Activated CD4-positive, alpha-beta T cell treated with anti-CD3 and anti-CD28 coated beads, Interleukin-2, amount 10 ng/mL, durations not matched to agents 7 days and 5 days (primary cell): ENCODE results near the gene PXDC1. TPM values are rescaled to one million over a fixed set of nuclear protein-coding genes. Genes with fewer than 3 reads are reported as not detected.
"Not testable (repeated sequence)": the region's sequence is repeated elsewhere in the genome, so short reads cannot be mapped to it uniquely, and the experiment has no call there.

Source experiments
- CTCF ChIA-PET: fragments of 350-600 bp; sonication (Branson Sonifier 250); formaldehyde crosslinking; loops from one replicate; lab custom pipeline; 2021; ENCODE audit warnings: antibody characterized with exemption; lab: Charles Lee
- POLR2A ChIA-PET: fragments of 350-600 bp; sonication (Branson Sonifier 250); formaldehyde crosslinking; loops from one replicate; lab custom pipeline; 2021; ENCODE audit warnings: antibody characterized with exemption; lab: Charles Lee
- DNase-seq: peaks from one replicate; pipeline ENCODE4 v3.0.0-alpha.2; 2020
- H3K27ac Mint-ChIP-seq: one replicate; pipeline ENCODE4 v1.8.0; 2021; ENCODE audit warnings: mild to moderate bottlenecking, moderate library complexity, mixed read lengths
- H3K27me3 Mint-ChIP-seq: one replicate; pipeline ENCODE4 v1.8.0; 2021; ENCODE audit warnings: mixed read lengths
- H3K36me3 Mint-ChIP-seq: one replicate; pipeline ENCODE4 v1.8.0; 2021; ENCODE audit warnings: low read depth, mixed read lengths
- H3K4me1 Mint-ChIP-seq: one replicate; pipeline ENCODE4 v1.8.0; 2021; ENCODE audit warnings: mixed read lengths
- H3K4me3 Mint-ChIP-seq: one replicate; pipeline ENCODE4 v1.8.0; 2021; ENCODE audit warnings: mild to moderate bottlenecking, moderate library complexity, mixed read lengths
- H3K9me3 Mint-ChIP-seq: one replicate; pipeline ENCODE4 v1.8.0; 2021; ENCODE audit warnings: mixed read lengths
- total RNA-seq, 2 experiments: library from RNA; stranded (reverse); gene quantifications; one replicate each; pipeline ENCODE4 v1.2.3, GENCODE V29; 2021

PXDC1 gene
- total RNA-seq, 2 experiments from 2014 or later, result 0.21 TPM; not detected in 1

DNA sequence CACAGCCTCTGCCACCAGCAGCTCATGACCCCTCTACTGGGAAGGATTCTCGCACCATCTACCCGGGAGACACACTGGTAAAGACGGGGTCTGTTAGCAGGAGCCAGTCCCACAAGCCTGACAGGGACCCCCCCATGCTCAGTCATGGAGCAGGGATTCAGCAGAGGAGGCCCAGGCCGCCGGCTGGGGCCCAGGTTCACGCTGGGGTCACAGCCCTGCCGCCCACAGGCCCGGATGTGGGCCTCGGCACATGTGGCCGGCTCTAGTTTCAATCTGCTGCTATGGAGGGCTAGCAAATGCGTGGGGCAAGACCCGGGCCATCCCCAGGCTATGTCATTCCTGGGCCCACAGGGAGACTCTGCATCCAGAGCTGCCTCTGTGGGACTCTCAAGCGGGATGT is 25.1 kb downstream of the PXDC1 start:
- H3K27ac Mint-ChIP-seq, result no peak overlapping the region
- H3K36me3 Mint-ChIP-seq, result no peaks in the 10 kb centered on the region
- H3K9me3 Mint-ChIP-seq, result no peaks in the 10 kb centered on the region
- ChIA-PET POLR2A (no interaction called here), CTCF (no interaction called here)
- no peak for DNase-seq
- no peak overlapping the region for H3K4me3 Mint-ChIP-seq
- peaks cover 3% of the 10 kb centered on the region for H3K27me3 Mint-ChIP-seq
- peaks cover 3% of the 10 kb centered on the region for H3K4me1 Mint-ChIP-seq

DNA sequence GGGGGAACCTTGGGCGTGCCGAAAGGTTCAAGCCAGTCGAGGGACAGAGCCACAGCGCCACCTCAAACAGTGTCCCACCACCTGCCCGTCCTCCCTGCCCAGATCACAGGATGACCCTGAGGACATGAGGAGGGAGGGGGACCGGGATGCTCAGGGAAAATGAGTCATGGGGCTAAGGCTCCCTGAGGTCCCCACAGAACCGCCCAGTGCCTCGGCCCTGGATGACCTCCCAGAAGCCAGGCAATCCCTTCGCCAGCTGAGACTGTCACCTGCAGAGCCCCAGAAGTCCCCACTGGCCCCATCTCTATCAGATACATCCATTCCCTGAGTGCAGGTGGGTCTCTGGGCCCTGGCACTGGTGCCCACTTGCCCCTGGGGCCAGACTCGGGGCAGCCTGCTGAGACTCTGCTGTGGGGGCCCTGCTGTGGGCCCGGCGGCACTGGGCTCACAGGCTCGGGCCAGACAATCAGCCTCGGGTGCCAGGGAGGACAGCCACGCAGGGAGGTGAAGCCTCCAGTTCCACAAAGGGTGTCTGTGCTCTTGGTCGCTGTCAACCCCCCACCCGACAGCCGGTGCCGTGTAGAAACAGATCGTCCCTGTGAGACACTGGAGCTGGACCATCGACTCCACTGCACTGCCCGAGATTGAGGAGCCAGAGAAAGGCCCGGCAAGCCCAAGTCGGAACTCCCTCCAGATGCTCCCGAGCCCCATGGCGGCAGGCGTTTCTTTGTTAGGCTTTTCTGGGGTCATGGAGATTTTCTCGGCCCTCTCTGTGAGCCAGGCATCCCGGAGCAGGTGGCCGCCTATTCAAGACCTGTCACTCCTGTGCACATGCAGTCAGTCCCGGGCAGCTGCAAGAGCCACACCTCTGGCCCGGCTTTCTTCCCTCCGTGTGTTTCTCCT is 26.1 kb downstream of the PXDC1 start:
- no peaks in the 10 kb centered on the region for H3K36me3 Mint-ChIP-seq
- peaks cover 3% of the 10 kb centered on the region for H3K4me1 Mint-ChIP-seq
- no peak for DNase-seq
- H3K9me3 Mint-ChIP-seq, result no peaks in the 10 kb centered on the region
- no peak overlapping the region for H3K4me3 Mint-ChIP-seq
- ChIA-PET CTCF (interaction anchor here (1.0 kb wide), 1 partner anchor 10 kb away, joined by 3 read pairs; no protein-coding TSS in a partner anchor), POLR2A (interaction anchor here (0.6 kb wide), 1 partner anchor 75 kb away, joined by 3 read pairs; no protein-coding TSS in a partner anchor)
- H3K27me3 Mint-ChIP-seq, result peaks cover 3% of the 10 kb centered on the region
- H3K27ac Mint-ChIP-seq, result no peak overlapping the region

- H3K4me1 Mint-ChIP-seq, result peaks cover 3% of the 10 kb centered on the region
- H3K36me3 Mint-ChIP-seq, result no peaks in the 10 kb centered on the region
- peaks cover 3% of the 10 kb centered on the region for H3K27me3 Mint-ChIP-seq
- no peaks in the 10 kb centered on the region for H3K9me3 Mint-ChIP-seq
- no peak for DNase-seq
- POLR2A ChIA-PET, result no interaction called here
- H3K4me3 Mint-ChIP-seq, result no peak overlapping the region
- CTCF ChIA-PET, result interaction anchor here (1.0 kb wide), 1 partner anchor 11 kb away, joined by 3 read pairs; no protein-coding TSS in a partner anchor
- H3K27ac Mint-ChIP-seq, result no peak overlapping the region
These were observed 26.9 kb downstream of the PXDC1 start for GRCh38 chr6:3724451-3725144.

DNA sequence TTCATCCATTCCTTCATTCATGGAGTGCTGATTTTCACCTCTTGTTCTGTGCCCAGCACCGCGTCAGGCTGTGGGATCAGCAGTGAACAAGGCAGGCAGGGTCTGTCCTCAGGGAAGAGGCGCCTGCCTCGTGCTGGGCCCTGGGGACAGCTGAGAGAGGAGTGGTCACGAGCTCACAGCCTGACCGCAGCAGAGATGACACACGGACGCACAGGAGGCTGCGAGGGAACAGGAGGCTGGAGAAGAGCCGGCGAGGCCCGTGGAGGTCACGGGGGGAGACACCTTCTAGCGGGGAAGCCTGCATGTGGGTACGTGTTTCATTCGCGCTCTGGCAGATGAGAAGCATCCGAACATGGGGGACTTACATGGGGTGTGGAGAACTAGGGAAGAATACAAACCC is 27.5 kb downstream of the PXDC1 start:
- Mint-ChIP-seq H3K4me1 (peaks cover 3% of the 10 kb centered on the region), H3K27me3 (peaks cover 2% of the 10 kb centered on the region), H3K4me3 (no peak overlapping the region), H3K27ac (no peak overlapping the region), H3K36me3 (no peaks in the 10 kb centered on the region), H3K9me3 (no peaks in the 10 kb centered on the region)
- ChIA-PET CTCF (interaction anchor here (0.6 to 0.7 kb wide), 2 partner anchors 9 to 444 kb away, joined by 3 to 4 read pairs; no protein-coding TSS in a partner anchor), POLR2A (no interaction called here)
- DNase-seq, result no peak

DNA sequence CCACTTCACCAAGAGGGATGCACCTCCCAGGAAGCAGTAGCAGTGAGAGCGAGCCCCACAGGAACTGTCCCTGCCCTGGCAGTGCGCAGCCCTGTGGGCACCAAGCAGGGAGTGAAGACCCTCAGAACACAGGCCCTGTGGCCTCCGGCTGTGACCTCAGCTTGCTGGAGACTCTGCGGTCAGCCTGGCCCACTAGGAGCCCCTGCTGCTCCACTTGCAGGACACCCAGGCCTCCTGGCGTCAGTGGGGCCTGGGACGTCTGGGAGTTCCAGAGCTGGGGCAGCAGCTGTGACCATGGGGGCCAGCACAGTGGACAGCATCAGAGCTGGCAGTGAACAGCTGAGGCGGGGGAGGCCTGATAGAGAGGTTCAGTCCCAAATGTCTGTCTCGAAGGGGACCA is 28.3 kb downstream of the PXDC1 start:
- no peak for DNase-seq
- Mint-ChIP-seq H3K27me3 (peaks cover 4% of the 10 kb centered on the region), H3K9me3 (no peaks in the 10 kb centered on the region), H3K36me3 (no peaks in the 10 kb centered on the region), H3K27ac (no peak overlapping the region), H3K4me3 (no peak overlapping the region), H3K4me1 (peaks cover 3% of the 10 kb centered on the region)
- ChIA-PET POLR2A (no interaction called here), CTCF (interaction anchor here (0.6 to 0.7 kb wide), 2 partner anchors 9 to 443 kb away, joined by 3 to 4 read pairs; no protein-coding TSS in a partner anchor)

- DNase-seq, result no peak
- no peaks in the 10 kb centered on the region for H3K36me3 Mint-ChIP-seq
- no peaks in the 10 kb centered on the region for H3K9me3 Mint-ChIP-seq
- H3K27me3 Mint-ChIP-seq, result peaks cover 5% of the 10 kb centered on the region
- H3K4me1 Mint-ChIP-seq, result peaks cover 3% of the 10 kb centered on the region
- no peak overlapping the region for H3K27ac Mint-ChIP-seq
- CTCF ChIA-PET, result no interaction called here
- POLR2A ChIA-PET, result no interaction called here
- no peak overlapping the region for H3K4me3 Mint-ChIP-seq
These were observed 28.7 kb downstream of the PXDC1 start for GRCh38 chr6:3722785-3723184.

DNA sequence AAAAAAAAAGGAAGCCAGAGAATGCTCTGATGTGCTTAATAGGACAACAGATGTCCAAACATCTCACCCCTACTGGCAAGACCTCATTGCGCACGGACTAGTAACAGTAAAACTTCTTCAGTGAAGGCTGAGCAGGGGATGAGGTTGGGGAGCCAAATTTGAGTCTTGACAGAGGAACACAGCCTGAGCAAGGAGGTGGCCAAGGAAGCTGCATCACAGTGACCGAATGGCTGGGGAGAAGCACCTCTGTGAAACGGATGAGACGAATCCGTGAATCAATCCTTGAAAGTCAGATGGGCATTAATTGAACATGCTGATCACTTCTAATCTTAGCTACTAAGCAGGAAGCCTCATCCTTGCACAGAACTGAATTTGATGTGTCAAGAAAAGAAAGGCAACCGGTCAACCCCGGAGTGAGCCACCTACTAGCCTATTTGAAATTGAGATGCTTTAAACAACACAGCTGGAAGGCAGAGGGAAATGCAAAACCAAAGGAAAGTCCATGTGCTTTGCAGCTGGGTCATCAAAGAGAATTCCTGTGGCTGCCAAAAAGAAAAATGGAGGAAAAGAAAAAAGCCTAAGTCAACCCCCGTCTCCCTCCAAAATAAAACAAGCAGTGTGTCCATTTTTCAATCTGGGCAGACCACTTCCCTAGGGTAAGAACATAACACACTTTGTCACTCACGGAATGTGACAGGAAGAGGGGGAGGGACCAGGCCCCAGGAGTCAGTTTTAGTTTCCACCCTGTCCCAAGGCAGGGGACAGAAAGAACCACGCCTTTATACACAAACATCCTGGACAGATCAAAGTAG is 29.5 kb downstream of the PXDC1 start:
- Mint-ChIP-seq H3K36me3 (no peaks in the 10 kb centered on the region), H3K4me3 (no peak overlapping the region), H3K9me3 (no peaks in the 10 kb centered on the region), H3K4me1 (peaks cover 3% of the 10 kb centered on the region), H3K27ac (peak overlapping the region; percentile 57), H3K27me3 (peaks cover 5% of the 10 kb centered on the region)
- POLR2A ChIA-PET, result no interaction called here
- CTCF ChIA-PET, result interaction anchor here (0.7 kb wide), 1 partner anchor 11 kb away, joined by 3 read pairs; no protein-coding TSS in a partner anchor
- no peak for DNase-seq

DNA sequence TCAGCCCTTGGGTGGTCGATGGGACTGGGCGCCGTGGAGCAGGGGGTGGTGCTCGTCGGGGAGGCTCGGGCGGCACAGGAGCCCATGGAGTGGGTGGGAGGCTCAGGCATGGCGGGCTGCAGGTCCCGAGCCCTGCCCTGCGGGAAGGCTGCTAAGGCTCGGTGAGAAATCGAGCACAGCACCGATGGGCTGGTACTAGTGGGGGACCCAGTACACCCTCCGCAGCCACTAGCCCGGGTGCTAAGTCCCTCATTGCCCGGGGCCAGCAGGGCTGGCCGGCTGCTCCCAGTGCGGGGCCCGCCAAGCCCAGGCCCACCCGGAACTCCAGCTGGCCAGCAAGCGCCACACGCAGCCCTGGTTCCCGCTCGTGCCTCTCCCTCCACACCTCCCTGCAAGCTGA is 30.7 kb downstream of the PXDC1 start:
- H3K9me3 Mint-ChIP-seq, H3K27ac Mint-ChIP-seq, H3K4me1 Mint-ChIP-seq, DNase-seq, H3K27me3 Mint-ChIP-seq, H3K4me3 Mint-ChIP-seq, POLR2A ChIA-PET, H3K36me3 Mint-ChIP-seq: not testable (repeated sequence)
- CTCF ChIA-PET, result interaction anchor here (1.8 kb wide), 1 partner anchor 12 kb away, joined by 9 read pairs; no protein-coding TSS in a partner anchor

DNA sequence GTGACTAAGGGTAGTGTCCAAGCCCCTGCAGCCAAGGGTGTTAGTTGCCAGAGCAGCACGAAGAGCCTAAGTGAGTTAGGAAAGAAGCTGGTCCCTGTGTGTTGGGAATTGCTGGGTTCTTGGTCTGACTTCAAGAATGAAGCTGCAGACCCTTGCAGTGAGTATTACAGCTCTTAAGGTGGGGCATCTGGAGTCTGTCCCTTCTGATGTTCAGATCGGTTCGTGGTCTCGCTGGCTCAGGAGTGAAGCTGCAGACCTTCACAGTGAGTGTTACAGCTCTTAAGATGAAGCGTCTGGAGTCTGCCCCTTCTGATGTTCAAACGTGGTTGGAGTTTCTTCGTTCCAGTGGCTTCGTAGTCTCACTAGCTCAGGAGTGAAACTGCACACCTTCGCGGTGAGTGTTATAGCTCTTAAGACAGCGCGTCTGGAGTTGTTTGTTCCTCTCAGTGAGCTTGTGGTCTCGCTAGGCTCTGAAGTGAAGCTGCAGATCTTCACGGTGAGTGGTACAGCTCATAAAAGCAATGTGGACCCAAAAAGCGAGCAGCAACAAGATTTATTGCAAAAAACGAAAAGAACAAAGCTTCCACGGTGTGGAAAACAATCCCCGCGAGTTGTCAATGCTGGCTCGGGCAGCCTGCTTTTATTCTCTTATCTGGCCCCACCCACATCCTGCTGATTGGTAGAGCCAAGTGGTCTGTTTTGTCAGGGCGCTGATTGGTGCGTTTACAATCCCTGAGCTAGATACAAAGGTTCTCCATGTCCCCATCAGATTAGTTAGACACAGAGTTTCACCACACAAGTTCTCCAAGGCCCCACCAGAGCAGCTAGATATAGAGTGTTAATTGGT is 31.8 kb downstream of the PXDC1 start:
- POLR2A ChIA-PET, result no interaction called here
- Mint-ChIP-seq H3K27ac (no peak overlapping the region), H3K4me3 (no peak overlapping the region)

GRCh38 chr6:3718407-3718806 is 33.1 kb downstream of the PXDC1 start:
- DNase-seq, result no peak
- Mint-ChIP-seq H3K36me3 (no peaks in the 10 kb centered on the region), H3K27me3 (peaks cover 13% of the 10 kb centered on the region), H3K27ac (no peak overlapping the region), H3K4me1 (peaks cover 3% of the 10 kb centered on the region), H3K9me3 (no peaks in the 10 kb centered on the region), H3K4me3 (no peak overlapping the region)
- ChIA-PET POLR2A (no interaction called here), CTCF (no interaction called here)

More for the DNA sequence above, 31.8 kb downstream of the PXDC1 start:
- Mint-ChIP-seq H3K27me3 (peaks cover 10% of the 10 kb centered on the region), H3K4me1 (peaks cover 3% of the 10 kb centered on the region), H3K9me3 (no peaks in the 10 kb centered on the region), H3K36me3 (no peaks in the 10 kb centered on the region)
- CTCF ChIA-PET, result interaction anchor here (1.2 to 1.8 kb wide), 2 partner anchors 12 to 13 kb away, joined by 3 to 9 read pairs; no protein-coding TSS in a partner anchor
- DNase-seq, result no peak

GRCh38 chr6:3715285-3715684 is 36.2 kb downstream of the PXDC1 start:
- Mint-ChIP-seq H3K4me1 (no peaks in the 10 kb centered on the region), H3K36me3 (no peaks in the 10 kb centered on the region), H3K27me3 (peaks cover 13% of the 10 kb centered on the region), H3K27ac (no peak overlapping the region), H3K9me3 (no peaks in the 10 kb centered on the region), H3K4me3 (no peak overlapping the region)
- CTCF ChIA-PET, result interaction anchor here (0.9 kb wide), 1 partner anchor 13 kb away, joined by 3 read pairs; no protein-coding TSS in a partner anchor
- DNase-seq, result no peak
- POLR2A ChIA-PET, result no interaction called here
